ENCODE results near the gene CTAG2. TPM values are rescaled to one million over a fixed set of nuclear protein-coding genes. Genes with fewer than 3 reads are reported as not detected.
"Not testable (repeated sequence)": the region's sequence is repeated elsewhere in the genome, so short reads cannot be mapped to it uniquely, and the experiment has no call there.

CTAG2 gene
- total RNA-seq, 2 donors from 2014 or later = not detected

- not testable (repeated sequence) for H3K27ac Mint-ChIP-seq; DNase-seq; H3K4me1 Mint-ChIP-seq; H3K27me3 Mint-ChIP-seq; ATAC-seq; H3K9me3 ChIP-seq (ENCODE audit: control insufficient read depth, low read length, poor library complexity, severe bottlenecking); H3K4me3 Mint-ChIP-seq; H3K36me3 Mint-ChIP-seq (ENCODE audit: low read depth)
These were observed 19.7 kb downstream of the CTAG2 start for GRCh38 chrX:154633661-154634060.

GRCh38 chrX:154630949-154631348 is 22.4 kb downstream of the CTAG2 start:
- H3K36me3 Mint-ChIP-seq (ENCODE audit: low read depth); H3K4me3 Mint-ChIP-seq; DNase-seq; H3K27ac Mint-ChIP-seq; H3K4me1 Mint-ChIP-seq; H3K9me3 ChIP-seq (ENCODE audit: control insufficient read depth, low read length, poor library complexity, severe bottlenecking); ATAC-seq; H3K27me3 Mint-ChIP-seq: not testable (repeated sequence)

GRCh38 chrX:154628960-154629359 is 24.4 kb downstream of the CTAG2 start:
- H3K4me1 Mint-ChIP-seq; DNase-seq; H3K36me3 Mint-ChIP-seq (ENCODE audit: low read depth); H3K9me3 ChIP-seq (ENCODE audit: control insufficient read depth, low read length, poor library complexity, severe bottlenecking); H3K27me3 Mint-ChIP-seq; H3K4me3 Mint-ChIP-seq; H3K27ac Mint-ChIP-seq: not testable (repeated sequence)
- ATAC-seq = peak; percentile 54

- not testable (repeated sequence) for H3K27ac Mint-ChIP-seq; ATAC-seq; H3K27me3 Mint-ChIP-seq; H3K4me3 Mint-ChIP-seq; H3K36me3 Mint-ChIP-seq (ENCODE audit: low read depth); DNase-seq; H3K9me3 ChIP-seq (ENCODE audit: control insufficient read depth, low read length, poor library complexity, severe bottlenecking); H3K4me1 Mint-ChIP-seq
These were observed 32.5 kb downstream of the CTAG2 start for GRCh38 chrX:154620767-154621414.

GRCh38 chrX:154619182-154619581 is 34.2 kb downstream of the CTAG2 start, which contains the start of gene CTAG1B:
TSS of gene CTAG1B (minus strand) at chrX:154619282. CDS start at chrX:154619218, 64 bp downstream.
- H3K4me1 Mint-ChIP-seq; H3K36me3 Mint-ChIP-seq (ENCODE audit: low read depth); H3K27me3 Mint-ChIP-seq; H3K4me3 Mint-ChIP-seq; DNase-seq; H3K9me3 ChIP-seq (ENCODE audit: control insufficient read depth, low read length, poor library complexity, severe bottlenecking); H3K27ac Mint-ChIP-seq; ATAC-seq: not testable (repeated sequence)

GRCh38 chrX:154613586-154613985 is 39.8 kb downstream of the CTAG2 start:
- H3K4me1 Mint-ChIP-seq; H3K27me3 Mint-ChIP-seq; H3K9me3 ChIP-seq (ENCODE audit: control insufficient read depth, low read length, poor library complexity, severe bottlenecking); H3K36me3 Mint-ChIP-seq (ENCODE audit: low read depth); DNase-seq; H3K27ac Mint-ChIP-seq; H3K4me3 Mint-ChIP-seq; ATAC-seq: not testable (repeated sequence)

GRCh38 chrX:154611146-154611545 is 42.2 kb downstream of the CTAG2 start:
- H3K36me3 Mint-ChIP-seq (ENCODE audit: low read depth); H3K4me1 Mint-ChIP-seq; ATAC-seq; H3K4me3 Mint-ChIP-seq; H3K9me3 ChIP-seq (ENCODE audit: control insufficient read depth, low read length, poor library complexity, severe bottlenecking); H3K27ac Mint-ChIP-seq; H3K27me3 Mint-ChIP-seq; DNase-seq: not testable (repeated sequence)

GRCh38 chrX:154608823-154609222 is 44.6 kb downstream of the CTAG2 start:
- not testable (repeated sequence) for H3K4me1 Mint-ChIP-seq; H3K27me3 Mint-ChIP-seq; ATAC-seq; DNase-seq; H3K36me3 Mint-ChIP-seq (ENCODE audit: low read depth); H3K9me3 ChIP-seq (ENCODE audit: control insufficient read depth, low read length, poor library complexity, severe bottlenecking); H3K4me3 Mint-ChIP-seq; H3K27ac Mint-ChIP-seq

GRCh38 chrX:154607976-154608375 is 45.4 kb downstream of the CTAG2 start:
- not testable (repeated sequence) for H3K27ac Mint-ChIP-seq; H3K4me3 Mint-ChIP-seq; H3K36me3 Mint-ChIP-seq (ENCODE audit: low read depth); H3K27me3 Mint-ChIP-seq; H3K4me1 Mint-ChIP-seq; DNase-seq; H3K9me3 ChIP-seq (ENCODE audit: control insufficient read depth, low read length, poor library complexity, severe bottlenecking); ATAC-seq

GRCh38 chrX:154607370-154607769 is 46.0 kb downstream of the CTAG2 start:
- no peak for ATAC-seq
- Mint-ChIP-seq H3K36me3 (ENCODE audit: low read depth) (no peaks in the 10 kb centered on the region), H3K27me3 (no peaks in the 10 kb centered on the region), H3K27ac (no peak overlapping the region), H3K4me3 (no peak overlapping the region), H3K4me1 (peaks cover 5% of the 10 kb centered on the region)
- no peak for DNase-seq
- no peaks in the 10 kb centered on the region for H3K9me3 ChIP-seq (ENCODE audit: control insufficient read depth, low read length, poor library complexity, severe bottlenecking)

- no peak for DNase-seq
- H3K36me3 Mint-ChIP-seq (ENCODE audit: low read depth) = no peaks in the 10 kb centered on the region
- H3K27me3 Mint-ChIP-seq = no peaks in the 10 kb centered on the region
These were observed 47.8 kb downstream of the CTAG2 start for GRCh38 chrX:154605566-154605965.

GRCh38 chrX:154603438-154604430 is 49.6 kb downstream of the CTAG2 start:
- Mint-ChIP-seq H3K27me3 (no peaks in the 10 kb centered on the region), H3K36me3 (ENCODE audit: low read depth) (no peaks in the 10 kb centered on the region), H3K27ac (no peak overlapping the region), H3K4me1 (peaks cover 5% of the 10 kb centered on the region), H3K4me3 (no peak overlapping the region)
- DNase-seq = no peak
- no peaks in the 10 kb centered on the region for H3K9me3 ChIP-seq (ENCODE audit: control insufficient read depth, low read length, poor library complexity, severe bottlenecking)
- ATAC-seq = no peak

More at GRCh38 chrX:154605566-154605965, 47.8 kb downstream of the CTAG2 start:
- Mint-ChIP-seq H3K27ac (no peak overlapping the region), H3K4me1 (peaks cover 5% of the 10 kb centered on the region), H3K4me3 (no peak overlapping the region)
- H3K9me3 ChIP-seq (ENCODE audit: control insufficient read depth, low read length, poor library complexity, severe bottlenecking) = no peaks in the 10 kb centered on the region
- ATAC-seq = no peak

GRCh38 chrX:154602766-154603437 is 50.5 kb downstream of the CTAG2 start:
- no peaks in the 10 kb centered on the region for H3K36me3 Mint-ChIP-seq (ENCODE audit: low read depth)
- no peaks in the 10 kb centered on the region for H3K27me3 Mint-ChIP-seq
- H3K4me1 Mint-ChIP-seq = peaks cover 5% of the 10 kb centered on the region
- no peak overlapping the region for H3K4me3 Mint-ChIP-seq
- ATAC-seq = no peak
- no peak overlapping the region for H3K27ac Mint-ChIP-seq
- H3K9me3 ChIP-seq (ENCODE audit: control insufficient read depth, low read length, poor library complexity, severe bottlenecking) = no peaks in the 10 kb centered on the region
- DNase-seq = no peak

All from T-helper 17 cell (primary cell).